Skeletal muscle tissue (tissue), 4 donors: ENCODE measurements around the gene PTH1R. TPM values are rescaled to one million over a fixed set of nuclear protein-coding genes. Genes with fewer than 3 reads are reported as not detected.

Experiments used
- H3K27ac ChIP-seq: one replicate; pipeline ENCODE4 v1.7.0; 2013; ENCODE audit warnings: mild to moderate bottlenecking, low read depth, low read length, inconsistent platforms
- H3K27me3 ChIP-seq, 3 donors: one replicate each; pipeline ENCODE4 v1.7.0; 2013; ENCODE audit warnings: low read length in 3 of 3; ENCODE audit not compliant: control insufficient read depth in 3 of 3, insufficient read depth in 3 of 3
- H3K36me3 ChIP-seq, 3 donors: one replicate each; pipeline ENCODE4 v1.7.0; 2013; ENCODE audit warnings: low read length in 3 of 3; ENCODE audit not compliant: control insufficient read depth in 3 of 3, insufficient read depth in 3 of 3
- H3K4me1 ChIP-seq, 3 donors: one replicate each; pipeline ENCODE4 v1.7.0; 2013; ENCODE audit warnings: low read length in 3 of 3, mild to moderate bottlenecking in 3 of 3; ENCODE audit not compliant: control insufficient read depth in 3 of 3, insufficient read depth in 3 of 3
- H3K4me3 ChIP-seq, 3 donors: one replicate each; pipeline ENCODE4 v1.7.0; 2013; ENCODE audit warnings: low read length in 3 of 3
- H3K9ac ChIP-seq, 3 donors: one replicate each; pipeline ENCODE4 v1.7.0; 2013; ENCODE audit warnings: low read length in 3 of 3, mild to moderate bottlenecking in 3 of 3, moderate library complexity in 2 of 3, low read depth in 1 of 3
- H3K9me3 ChIP-seq, 3 donors: one replicate each; pipeline ENCODE4 v1.7.0; 2013; ENCODE audit warnings: low read length in 3 of 3; ENCODE audit not compliant: control insufficient read depth in 3 of 3
- total RNA-seq: library from RNA; depleted of rRNA; stranded (reverse); fragments of >200 nt; gene quantifications from one replicate; pipeline ENCODE4 v1.2.3, GENCODE V29; 2014
- donor health status: Osteomylitis.

Gene PTH1R
- total RNA-seq, 1 donor from 2014 or later: 9.4 TPM

DNA sequence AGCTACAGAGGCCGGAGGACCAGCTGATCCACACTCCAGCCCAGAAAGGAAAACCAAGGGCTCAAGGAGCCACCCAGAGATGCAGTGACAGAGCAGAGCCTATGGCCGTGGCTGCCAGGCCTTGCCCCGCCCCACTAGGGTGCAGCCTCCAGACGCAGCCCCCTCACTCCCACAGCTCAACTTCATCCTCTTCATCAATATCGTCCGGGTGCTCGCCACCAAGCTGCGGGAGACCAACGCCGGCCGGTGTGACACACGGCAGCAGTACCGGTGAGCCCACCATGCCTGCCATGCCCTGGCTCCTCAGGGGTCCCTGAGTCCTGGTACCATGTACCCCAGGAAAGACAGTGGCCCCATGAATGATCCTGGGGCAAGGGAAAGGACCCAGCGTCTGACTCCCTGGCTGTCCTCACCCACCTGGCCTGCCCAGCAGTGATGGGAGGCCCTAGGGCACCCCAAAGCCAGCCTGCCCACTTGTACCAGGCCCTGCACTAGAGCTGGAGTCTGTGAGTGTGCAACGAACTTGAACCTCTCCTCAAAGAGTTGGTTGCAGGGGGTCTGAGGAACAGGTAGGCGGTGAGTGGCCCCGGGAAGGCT, 24.2 kb downstream of the PTH1R start:
- peaks cover 0 to 8% (median 4%) of the 10 kb centered on the region in 3 donors for H3K27me3 ChIP-seq
- H3K9me3 ChIP-seq: no peaks in the 10 kb centered on the region
- no peak overlapping the region for H3K27ac ChIP-seq
- H3K9ac ChIP-seq: no peak overlapping the region
- peaks cover 7 to 17% (median 8%) of the 10 kb centered on the region in 3 donors for H3K4me1 ChIP-seq
- H3K36me3 ChIP-seq: no peaks in the 10 kb centered on the region
- no peak overlapping the region for H3K4me3 ChIP-seq

GRCh38 chr3:46902188-46902631, 24.7 kb downstream of the PTH1R start:
- peaks cover 0 to 8% (median 4%) of the 10 kb centered on the region in 3 donors for H3K27me3 ChIP-seq
- no peaks in the 10 kb centered on the region for H3K9me3 ChIP-seq
- no peak overlapping the region for H3K9ac ChIP-seq
- H3K4me1 ChIP-seq: peaks cover 7 to 17% (median 8%) of the 10 kb centered on the region in 3 donors
- H3K36me3 ChIP-seq: no peaks in the 10 kb centered on the region
- no peak overlapping the region for H3K27ac ChIP-seq
- no peak overlapping the region for H3K4me3 ChIP-seq

- H3K9ac ChIP-seq: no peak overlapping the region
- no peak overlapping the region for H3K4me3 ChIP-seq
- H3K36me3 ChIP-seq: no peaks in the 10 kb centered on the region
- H3K27me3 ChIP-seq: peaks cover 0 to 3% (median 0%) of the 10 kb centered on the region in 3 donors
- no peak overlapping the region for H3K27ac ChIP-seq
- H3K4me1 ChIP-seq: peaks cover 8 to 17% (median 9%) of the 10 kb centered on the region in 3 donors
- no peaks in the 10 kb centered on the region for H3K9me3 ChIP-seq
Observed at GRCh38 chr3:46903341-46904302, 26.1 kb downstream of the PTH1R start.

- Histone ChIP-seq H3K9me3 (no peaks in the 10 kb centered on the region), H3K27ac (no peak overlapping the region), H3K27me3 (peaks cover 0 to 1% (median 0%) of the 10 kb centered on the region in 3 donors), H3K4me1 (peaks cover 14 to 21% (median 14%) of the 10 kb centered on the region in 3 donors), H3K36me3 (no peaks in the 10 kb centered on the region), H3K9ac (no peak overlapping the region), H3K4me3 (no peak overlapping the region)
Observed at GRCh38 chr3:46904303-46905212, 27.0 kb downstream of the PTH1R start.

- H3K27me3 ChIP-seq: no peaks in the 10 kb centered on the region
Observed at GRCh38 chr3:46905213-46905560, 27.7 kb downstream of the PTH1R start.

GRCh38 chr3:46905661-46906451, 28.3 kb downstream of the PTH1R start:
- Histone ChIP-seq H3K4me1 (peaks cover 18% of the 10 kb centered on the region in 3 donors), H3K36me3 (no peaks in the 10 kb centered on the region), H3K4me3 (no peak overlapping the region), H3K9me3 (no peaks in the 10 kb centered on the region), H3K27me3 (no peaks in the 10 kb centered on the region), H3K27ac (no peak overlapping the region), H3K9ac (no peak overlapping the region)

More at GRCh38 chr3:46905213-46905560, 27.7 kb downstream of the PTH1R start:
- Histone ChIP-seq H3K4me3 (no peak overlapping the region), H3K9me3 (no peaks in the 10 kb centered on the region), H3K36me3 (no peaks in the 10 kb centered on the region), H3K4me1 (peaks cover 18 to 20% (median 18%) of the 10 kb centered on the region in 3 donors), H3K27ac (no peak overlapping the region), H3K9ac (no peak overlapping the region)

DNA sequence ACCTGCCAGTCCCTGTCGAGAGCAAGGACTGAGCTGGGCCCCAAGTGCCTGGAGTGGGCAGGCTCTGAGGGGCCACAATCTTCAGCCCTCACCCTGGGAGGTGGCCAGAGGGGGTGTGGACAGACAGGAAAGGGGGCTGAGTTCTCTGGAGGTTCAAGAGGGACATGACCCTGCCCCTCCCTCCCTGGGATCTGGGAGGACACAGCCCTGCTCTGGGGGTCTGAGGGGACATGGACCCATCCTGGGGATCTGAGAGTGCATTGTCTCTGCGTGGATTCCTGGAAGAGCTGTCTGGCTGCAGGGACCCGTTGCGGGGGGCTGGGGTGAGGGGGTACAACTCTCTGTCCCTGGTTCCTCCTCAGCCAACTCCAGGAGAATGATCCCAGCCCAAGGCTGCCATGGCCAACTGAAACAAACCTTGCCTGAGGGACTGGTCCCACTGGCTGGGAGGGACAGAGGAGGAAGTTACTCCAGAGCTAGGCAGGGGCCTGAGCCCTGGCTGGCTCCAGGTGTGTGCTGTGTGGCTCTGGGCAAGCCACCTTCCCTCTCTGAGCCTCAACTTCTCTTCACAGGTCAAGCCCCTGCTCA, 29.0 kb downstream of the PTH1R start:
- no peaks in the 10 kb centered on the region for H3K9me3 ChIP-seq
- no peaks in the 10 kb centered on the region for H3K36me3 ChIP-seq
- no peak overlapping the region for H3K9ac ChIP-seq
- H3K4me3 ChIP-seq: no peak overlapping the region
- no peaks in the 10 kb centered on the region for H3K27me3 ChIP-seq
- no peak overlapping the region for H3K27ac ChIP-seq
- peaks cover 18% of the 10 kb centered on the region in 3 donors for H3K4me1 ChIP-seq

- H3K4me3 ChIP-seq: no peak overlapping the region
- H3K4me1 ChIP-seq: peaks cover 18% of the 10 kb centered on the region in 3 donors
- H3K36me3 ChIP-seq: no peaks in the 10 kb centered on the region
- H3K9me3 ChIP-seq: no peaks in the 10 kb centered on the region
- H3K27me3 ChIP-seq: no peaks in the 10 kb centered on the region
- H3K27ac ChIP-seq: no peak overlapping the region
- no peak overlapping the region for H3K9ac ChIP-seq
Observed at GRCh38 chr3:46907271-46907670, 29.8 kb downstream of the PTH1R start.

DNA sequence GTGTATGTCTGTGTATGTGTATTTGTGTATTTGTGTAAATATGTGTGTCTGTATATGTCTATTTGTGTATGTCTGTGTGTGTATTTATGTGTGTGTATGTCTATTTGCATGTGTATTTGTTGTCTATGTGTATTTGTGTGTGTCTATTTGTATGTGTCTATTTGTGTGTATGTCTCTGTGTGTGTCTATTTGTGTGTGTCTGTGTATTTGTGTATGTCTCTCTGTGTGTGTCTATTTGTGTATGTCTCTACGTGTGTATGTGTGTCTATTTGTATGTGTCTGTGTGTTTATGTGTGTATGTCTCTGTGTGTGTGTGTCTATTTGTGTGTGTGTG, 30.4 kb downstream of the PTH1R start:
- no peak overlapping the region for H3K27ac ChIP-seq
- H3K4me3 ChIP-seq: no peak overlapping the region
- H3K9me3 ChIP-seq: no peaks in the 10 kb centered on the region
- peaks cover 18% of the 10 kb centered on the region in 3 donors for H3K4me1 ChIP-seq
- no peak overlapping the region for H3K9ac ChIP-seq
- H3K27me3 ChIP-seq: no peaks in the 10 kb centered on the region
- no peaks in the 10 kb centered on the region for H3K36me3 ChIP-seq
